ENCODE measurements around the gene CRY2.
"Not testable (repeated sequence)": the region's sequence is repeated elsewhere in the genome, so short reads cannot be mapped to it uniquely, and the experiment has no call there.

Gene CRY2

DNA sequence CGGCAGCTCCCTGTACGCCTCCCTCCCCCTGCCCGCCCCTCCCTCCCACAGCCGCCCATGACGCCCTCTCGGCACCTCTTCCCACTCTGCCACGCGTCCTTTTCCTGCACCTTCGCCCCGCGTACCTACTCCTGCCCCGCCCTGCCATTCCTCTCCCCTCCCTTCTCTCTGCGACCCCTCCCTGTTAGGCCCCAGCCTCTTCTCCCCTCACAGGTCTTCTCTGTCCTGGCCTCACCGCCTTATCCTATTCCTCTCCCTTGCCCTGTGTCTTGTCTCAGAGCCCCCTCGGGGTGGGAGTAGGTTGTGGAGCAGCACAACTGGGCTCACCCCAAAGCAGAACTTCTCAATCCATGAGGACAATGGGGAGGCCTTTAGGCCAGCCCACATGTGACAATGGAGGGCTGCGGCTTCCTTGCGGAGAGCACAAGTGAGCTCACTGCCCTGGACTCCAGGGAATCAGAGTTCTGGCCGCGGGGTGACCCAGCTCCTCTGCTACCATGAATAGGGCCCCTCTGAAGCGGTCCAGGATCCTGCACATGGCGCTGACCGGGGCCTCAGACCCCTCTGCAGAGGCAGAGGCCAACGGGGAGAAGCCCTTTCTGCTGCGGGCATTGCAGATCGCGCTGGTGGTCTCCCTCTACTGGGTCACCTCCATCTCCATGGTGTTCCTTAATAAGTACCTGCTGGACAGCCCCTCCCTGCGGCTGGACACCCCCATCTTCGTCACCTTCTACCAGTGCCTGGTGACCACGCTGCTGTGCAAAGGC lies 41.8 kb upstream of the CRY2 start:
- ATAC-seq = peak; percentile 50
- no peak for TF ChIP-seq ZFP30 (CRISPR knock-in tag; IDR thresholded peaks at IDR 0.05)
- TF ChIP-seq SNAI2 (CRISPR knock-in tag; IDR thresholded peaks at IDR 0.05) = no peak
- TF ChIP-seq PPARA (CRISPR knock-in tag; IDR thresholded peaks at IDR 0.05; ENCODE audit: borderline replicate concordance) = no peak
- TF ChIP-seq TCF4 (CRISPR knock-in tag; IDR thresholded peaks at IDR 0.05; ENCODE audit: borderline replicate concordance) = no peak
- TF ChIP-seq, protein P1, sequence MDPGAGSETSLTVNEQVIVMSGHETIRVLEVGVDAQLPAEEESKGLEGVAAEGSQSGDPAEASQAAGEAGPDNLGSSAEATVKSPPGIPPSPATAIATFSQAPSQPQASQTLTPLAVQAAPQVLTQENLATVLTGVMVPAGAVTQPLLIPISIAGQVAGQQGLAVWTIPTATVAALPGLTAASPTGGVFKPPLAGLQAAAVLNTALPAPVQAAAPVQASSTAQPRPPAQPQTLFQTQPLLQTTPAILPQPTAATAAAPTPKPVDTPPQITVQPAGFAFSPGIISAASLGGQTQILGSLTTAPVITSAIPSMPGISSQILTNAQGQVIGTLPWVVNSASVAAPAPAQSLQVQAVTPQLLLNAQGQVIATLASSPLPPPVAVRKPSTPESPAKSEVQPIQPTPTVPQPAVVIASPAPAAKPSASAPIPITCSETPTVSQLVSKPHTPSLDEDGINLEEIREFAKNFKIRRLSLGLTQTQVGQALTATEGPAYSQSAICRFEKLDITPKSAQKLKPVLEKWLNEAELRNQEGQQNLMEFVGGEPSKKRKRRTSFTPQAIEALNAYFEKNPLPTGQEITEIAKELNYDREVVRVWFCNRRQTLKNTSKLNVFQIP (CRISPR knock-in tag; IDR thresholded peaks at IDR 0.05; ENCODE audit: borderline replicate concordance, low read depth) = no peak
- TF ChIP-seq GLIS3 (CRISPR knock-in tag; IDR thresholded peaks at IDR 0.05) = no peak
- TF ChIP-seq ZNF8 (CRISPR knock-in tag; IDR thresholded peaks at IDR 0.05) = no peak

GRCh38 chr11:45806072-45806933 lies 41.0 kb upstream of the CRY2 start:
- no peak for ATAC-seq
- TF ChIP-seq CSDC2 (CRISPR knock-in tag; IDR thresholded peaks at IDR 0.05) (no peak), ZC3H10 (CRISPR knock-in tag; IDR thresholded peaks at IDR 0.05) (no peak), CSRNP3 (CRISPR knock-in tag; IDR thresholded peaks at IDR 0.05) (no peak), PPARA (CRISPR knock-in tag; IDR thresholded peaks at IDR 0.05; ENCODE audit: borderline replicate concordance) (no peak), TCF4 (CRISPR knock-in tag; IDR thresholded peaks at IDR 0.05; ENCODE audit: borderline replicate concordance) (no peak), ARNTL (CRISPR knock-in tag; IDR thresholded peaks at IDR 0.05; ENCODE audit: borderline replicate concordance, low read depth) (no peak), RARB (CRISPR knock-in tag; IDR thresholded peaks at IDR 0.05) (no peak), ZFP3 (CRISPR knock-in tag; IDR thresholded peaks at IDR 0.05) (no peak), ISL1 (CRISPR knock-in tag; IDR thresholded peaks at IDR 0.05) (no peak)
- TF ChIP-seq, protein P2, sequence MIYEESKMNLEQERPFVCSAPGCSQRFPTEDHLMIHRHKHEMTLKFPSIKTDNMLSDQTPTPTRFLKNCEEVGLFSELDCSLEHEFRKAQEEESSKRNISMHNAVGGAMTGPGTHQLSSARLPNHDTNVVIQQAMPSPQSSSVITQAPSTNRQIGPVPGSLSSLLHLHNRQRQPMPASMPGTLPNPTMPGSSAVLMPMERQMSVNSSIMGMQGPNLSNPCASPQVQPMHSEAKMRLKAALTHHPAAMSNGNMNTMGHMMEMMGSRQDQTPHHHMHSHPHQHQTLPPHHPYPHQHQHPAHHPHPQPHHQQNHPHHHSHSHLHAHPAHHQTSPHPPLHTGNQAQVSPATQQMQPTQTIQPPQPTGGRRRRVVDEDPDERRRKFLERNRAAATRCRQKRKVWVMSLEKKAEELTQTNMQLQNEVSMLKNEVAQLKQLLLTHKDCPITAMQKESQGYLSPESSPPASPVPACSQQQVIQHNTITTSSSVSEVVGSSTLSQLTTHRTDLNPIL (CRISPR knock-in tag; IDR thresholded peaks at IDR 0.05; ENCODE audit: low read depth) = no peak

- no peak for ATAC-seq
- TF ChIP-seq GLIS3 (CRISPR knock-in tag; IDR thresholded peaks at IDR 0.05) (no peak), TOX (CRISPR knock-in tag; IDR thresholded peaks at IDR 0.05; ENCODE audit: borderline replicate concordance) (no peak), ZNF565 (CRISPR knock-in tag; conservative IDR thresholded peaks at IDR 0.05; ENCODE audit: low read depth) (no peak), CSDC2 (CRISPR knock-in tag; IDR thresholded peaks at IDR 0.05) (no peak), ARNTL (CRISPR knock-in tag; IDR thresholded peaks at IDR 0.05; ENCODE audit: borderline replicate concordance, low read depth) (no peak)
- TF ChIP-seq, protein P2 (CRISPR knock-in tag; IDR thresholded peaks at IDR 0.05; ENCODE audit: low read depth) = no peak
Observed at GRCh38 chr11:45806937-45807791, 40.1 kb upstream of the CRY2 start.

GRCh38 chr11:45807792-45808238 lies 39.5 kb upstream of the CRY2 start:
- no peak for TF ChIP-seq ISL1 (CRISPR knock-in tag; IDR thresholded peaks at IDR 0.05)
- TF ChIP-seq ZFP3 (CRISPR knock-in tag; IDR thresholded peaks at IDR 0.05) = no peak
- no peak for ATAC-seq

DNA sequence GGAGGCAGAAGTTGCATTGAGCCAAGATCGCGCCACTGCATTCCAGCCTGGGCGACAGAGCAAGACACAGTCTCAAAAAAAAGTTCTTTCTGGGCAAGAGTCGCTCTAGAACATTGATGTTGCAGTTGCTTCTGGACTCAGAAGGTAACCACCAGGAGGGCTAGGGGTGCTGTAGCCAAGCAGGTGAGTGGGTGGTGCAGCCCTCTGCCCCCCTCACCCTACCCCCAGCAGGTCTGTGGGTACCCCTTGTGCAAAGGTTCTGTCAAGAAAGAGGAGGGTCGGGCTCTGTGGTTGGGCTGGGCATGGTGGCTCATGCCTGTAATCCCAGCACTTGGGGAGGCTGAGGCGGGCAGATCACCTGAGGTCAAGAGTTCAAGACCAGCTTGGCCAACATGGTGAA lies 38.8 kb upstream of the CRY2 start:
- not testable (repeated sequence) for ATAC-seq

Data from SK-N-SH treated with all-trans-retinoic acid at 6 μM for 48 hours (cell line).